PC-3 (cell line): Measurements from ENCODE around the gene SHLD1. TPM values are rescaled to one million over a fixed set of nuclear protein-coding genes. Genes with fewer than 3 reads are reported as not detected.

Source experiments
- ATAC-seq: fragments of 200-7000 bp; cut with Tn5 transposase; 2 replicates; pipeline ENCODE4 v1.9.1; 2020; ENCODE audit warnings: mild to moderate bottlenecking, moderate library complexity
- BruUV-seq: library from RNA; stranded (reverse); fragments of 400-500 nt; replicated peaks from 2 replicates; lab custom pipeline; 2021; lab: Mats Ljungman, UMichigan
- CTCF ChIA-PET: fragments of 300-600 bp; sonication (Branson Sonifier 250); formaldehyde crosslinking; loops from one replicate; lab custom pipeline; 2022; ENCODE audit warnings: antibody characterized with exemption; lab: Charles Lee
- POLR2A ChIA-PET: fragments of 300-600 bp; sonication (Branson Sonifier 250); formaldehyde crosslinking; loops from one replicate; lab custom pipeline; 2022; ENCODE audit warnings: antibody characterized with exemption; ENCODE audit not compliant: unreplicated experiment; lab: Charles Lee
- DNase-seq: peaks from one replicate; pipeline ENCODE4 v3.0.0-alpha.2; 2015
- H2AFZ ChIP-seq: fragments of 300-600 bp; sonication (generic); 2 replicates; pipeline ENCODE4 v1.6.0; 2016; ENCODE audit warnings: antibody characterized with exemption, low read length
- H3F3A ChIP-seq: fragments of 300-600 bp; sonication (generic); one replicate; pipeline ENCODE4 v1.6.0; 2017; ENCODE audit warnings: antibody characterized with exemption, low read length, control low read depth, mild to moderate bottlenecking; ENCODE audit not compliant: unreplicated experiment
- H3K27ac ChIP-seq: fragments of 300-600 bp; sonication (generic); 2 replicates; pipeline ENCODE4 v1.5.1; 2016; ENCODE audit warnings: mild to moderate bottlenecking, low read length
- H3K27me3 ChIP-seq: fragments of 300-600 bp; sonication (generic); 2 replicates; pipeline ENCODE4 v1.6.1; 2016; ENCODE audit warnings: low read length, mixed read lengths
- H3K36me3 ChIP-seq: fragments of 300-600 bp; sonication (generic); 2 replicates; pipeline ENCODE4 v1.6.1; 2016; ENCODE audit warnings: low read depth, mixed run types, low read length, mixed read lengths
- H3K4me1 ChIP-seq: fragments of 300-600 bp; sonication (generic); 2 replicates; pipeline ENCODE4 v1.5.1; 2016; ENCODE audit warnings: low read length; ENCODE audit not compliant: insufficient read depth
- H3K4me2 ChIP-seq: fragments of 300-600 bp; sonication (generic); 2 replicates; pipeline ENCODE4 v1.6.0; 2016; ENCODE audit warnings: low read length
- H3K4me3 ChIP-seq: fragments of 300-600 bp; sonication (generic); 2 replicates; pipeline ENCODE4 v1.5.1; 2016; ENCODE audit warnings: mild to moderate bottlenecking, low read length, mixed read lengths
- H3K79me2 ChIP-seq: fragments of 300-600 bp; sonication (generic); 2 replicates; pipeline ENCODE4 v1.6.1; 2017; ENCODE audit warnings: low read length, mixed read lengths
- H3K9ac ChIP-seq: fragments of 300-600 bp; sonication (generic); 2 replicates; pipeline ENCODE4 v1.6.0; 2016; ENCODE audit warnings: mild to moderate bottlenecking, low read length
- H3K9me2 ChIP-seq: fragments of 300-600 bp; sonication (generic); replicated peaks from 2 replicates; pipeline ENCODE4 v1.6.1; 2016; ENCODE audit warnings: mixed run types, low read length, mixed read lengths
- H3K9me3 ChIP-seq: fragments of 300-600 bp; sonication (generic); 2 replicates; pipeline ENCODE4 v1.6.1; 2016; ENCODE audit warnings: low read length, mixed read lengths
- H4K20me1 ChIP-seq: fragments of 300-600 bp; sonication (generic); 2 replicates; pipeline ENCODE4 v1.6.1; 2016; ENCODE audit warnings: low read length, mixed read lengths
- CTCF ChIP-seq: fragments of 300-600 bp; sonication (generic); conservative IDR thresholded peaks from 2 replicates; pipeline ENCODE4 v1.5.1; 2017; ENCODE audit warnings: antibody characterized with exemption, low read depth, mild to moderate bottlenecking, low read length
- EZH2 ChIP-seq: fragments of 300-600 bp; sonication (generic); IDR thresholded peaks from one replicate; pipeline ENCODE4 v1.6.1; 2017; ENCODE audit warnings: antibody characterized with exemption, mild to moderate bottlenecking, low read length; ENCODE audit not compliant: unreplicated experiment
- EZH2phosphoT487 ChIP-seq: fragments of 300-600 bp; sonication (generic); IDR thresholded peaks from 2 replicates; pipeline ENCODE4 v1.6.1; 2018; ENCODE audit warnings: mild to moderate bottlenecking, antibody characterized with exemption, low read length, borderline replicate concordance
- intact Hi-C: fragments of 100-400 bp; cut with micrococcal nuclease; formaldehyde crosslinking; loops from 2 replicates; pipeline ENCODE4 v1.9.0; 2023
- total RNA-seq: library from RNA; depleted of rRNA; stranded (reverse); fragments of >200 nt; gene quantifications from 2 replicates; pipeline ENCODE4 v1.2.3, GENCODE V29; 2014; rRNA removed

SHLD1 gene
- total RNA-seq, 1 experiment from 2014 or later = 3.4 TPM

GRCh38 chr20:5910186-5910585, 160.0 kb downstream of the SHLD1 start:
- intact Hi-C loops = no loop called here
- H3F3A ChIP-seq = no peaks in the 10 kb centered on the region
- no peak overlapping the region for H2AFZ ChIP-seq
- no peak for ATAC-seq
- no peak overlapping the region for H3K4me2 ChIP-seq
- ChIA-PET CTCF (no interaction called here), POLR2A (no interaction called here)
- no peaks in the 10 kb centered on the region for H4K20me1 ChIP-seq
- no peaks in the 10 kb centered on the region for H3K4me1 ChIP-seq
- no peaks in the 10 kb centered on the region for H3K9me3 ChIP-seq
- H3K9ac ChIP-seq = no peak overlapping the region
- no peaks in the 10 kb centered on the region for H3K79me2 ChIP-seq
- no peaks in the 10 kb centered on the region for H3K9me2 ChIP-seq
- no peak for DNase-seq
- H3K27me3 ChIP-seq = peaks cover 94% of the 10 kb centered on the region
- TF ChIP-seq EZH2phosphoT487 (no peak), CTCF (no peak)
- H3K27ac ChIP-seq = no peak overlapping the region
- H3K36me3 ChIP-seq = no peaks in the 10 kb centered on the region
- no peak overlapping the region for H3K4me3 ChIP-seq
- no TSS peak for BruUV-seq

GRCh38 chr20:5913166-5913565, 163.0 kb downstream of the SHLD1 start:
- ChIA-PET CTCF (no interaction called here), POLR2A (interaction anchor here (0.5 to 0.6 kb wide), 2 partner anchors 28 to 657 kb away, joined by 3 to 4 read pairs; no protein-coding TSS in a partner anchor)
- Histone ChIP-seq H3K9ac (no peak overlapping the region), H3K27me3 (peaks cover 68% of the 10 kb centered on the region), H3K27ac (no peak overlapping the region), H3K9me2 (no peaks in the 10 kb centered on the region), H3K4me2 (no peak overlapping the region), H3K4me1 (peaks cover 1% of the 10 kb centered on the region; the same call in 1 of the 2 replicates), H3K36me3 (no peaks in the 10 kb centered on the region), H3K9me3 (no peaks in the 10 kb centered on the region), H3K4me3 (no peak overlapping the region), H4K20me1 (no peaks in the 10 kb centered on the region), H2AFZ (no peak overlapping the region), H3K79me2 (no peaks in the 10 kb centered on the region), H3F3A (no peaks in the 10 kb centered on the region)
- BruUV-seq = no TSS peak
- TF ChIP-seq CTCF (no peak), EZH2 (no peak)
- ATAC-seq = no peak
- DNase-seq = no peak
- intact Hi-C loops = no loop called here

Other genes starting within 250 kb of the SHLD1 start
- 13.0 and 16.8 TPM in 2 replicates for gene GPCPD1, start 139.4 kb upstream of the SHLD1 start, total RNA-seq
- not detected in 2 replicates for gene CHGB, start 161.1 kb downstream of the SHLD1 start, total RNA-seq
- gene TRMT6, start 200.1 kb downstream of the SHLD1 start, total RNA-seq = 35.4 and 44.0 TPM in 2 replicates
- 26.6 and 27.0 TPM in 2 replicates for gene MCM8, start 200.3 kb downstream of the SHLD1 start, total RNA-seq